Hepatocyte (in vitro differentiated cells): ENCODE results near the gene PTPRK.

Experiments
- EZH2 ChIP-seq: fragments of 200-600 bp; sonication (generic); IDR thresholded peaks from 2 replicates; pipeline ENCODE4 v1.6.1; 2016; ENCODE audit warnings: antibody characterized with exemption, mild to moderate bottlenecking, borderline replicate concordance
- EZH2phosphoT487 ChIP-seq: fragments of 200-600 bp; sonication (generic); IDR thresholded peaks from one replicate; pipeline ENCODE4 v1.6.1; 2018; ENCODE audit warnings: antibody characterized with exemption, mild to moderate bottlenecking, low read depth, moderate library complexity; ENCODE audit not compliant: unreplicated experiment, severe bottlenecking
- TF ChIP-seq, protein P1 (sequence below): fragments of 200-600 bp; sonication (generic); IDR thresholded peaks from 2 replicates; pipeline ENCODE4 v1.5.1; 2016; ENCODE audit warnings: antibody characterized with exemption, mild to moderate bottlenecking; ENCODE audit not compliant: poor library complexity

DNA sequence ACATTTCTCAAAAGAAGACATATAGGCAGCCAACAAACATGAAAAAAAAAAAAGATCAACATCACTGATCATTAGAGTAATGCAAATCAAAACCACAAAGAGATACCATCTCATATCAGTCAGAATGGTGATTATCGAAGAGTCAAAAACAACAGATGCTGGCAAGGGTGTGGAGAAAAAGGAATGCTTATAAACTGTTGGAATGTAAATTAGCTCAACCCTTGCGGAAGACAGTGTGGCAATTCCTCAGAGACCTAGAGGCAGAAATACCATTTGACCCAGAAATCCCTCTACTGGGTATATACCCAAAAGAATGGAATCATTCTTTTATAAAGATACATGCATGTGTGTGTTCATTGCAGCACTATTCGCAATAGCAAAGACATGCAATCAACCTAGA, 315.8 kb downstream of the PTPRK start:
- no peak for TF ChIP-seq EZH2phosphoT487
- TF ChIP-seq, protein P1, sequence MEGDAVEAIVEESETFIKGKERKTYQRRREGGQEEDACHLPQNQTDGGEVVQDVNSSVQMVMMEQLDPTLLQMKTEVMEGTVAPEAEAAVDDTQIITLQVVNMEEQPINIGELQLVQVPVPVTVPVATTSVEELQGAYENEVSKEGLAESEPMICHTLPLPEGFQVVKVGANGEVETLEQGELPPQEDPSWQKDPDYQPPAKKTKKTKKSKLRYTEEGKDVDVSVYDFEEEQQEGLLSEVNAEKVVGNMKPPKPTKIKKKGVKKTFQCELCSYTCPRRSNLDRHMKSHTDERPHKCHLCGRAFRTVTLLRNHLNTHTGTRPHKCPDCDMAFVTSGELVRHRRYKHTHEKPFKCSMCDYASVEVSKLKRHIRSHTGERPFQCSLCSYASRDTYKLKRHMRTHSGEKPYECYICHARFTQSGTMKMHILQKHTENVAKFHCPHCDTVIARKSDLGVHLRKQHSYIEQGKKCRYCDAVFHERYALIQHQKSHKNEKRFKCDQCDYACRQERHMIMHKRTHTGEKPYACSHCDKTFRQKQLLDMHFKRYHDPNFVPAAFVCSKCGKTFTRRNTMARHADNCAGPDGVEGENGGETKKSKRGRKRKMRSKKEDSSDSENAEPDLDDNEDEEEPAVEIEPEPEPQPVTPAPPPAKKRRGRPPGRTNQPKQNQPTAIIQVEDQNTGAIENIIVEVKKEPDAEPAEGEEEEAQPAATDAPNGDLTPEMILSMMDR: no peak
- TF ChIP-seq EZH2: no peak
